GM23338 (cell line): Measurements from ENCODE around the gene RBKS. TPM values are rescaled to one million over a fixed set of nuclear protein-coding genes. Genes with fewer than 3 reads are reported as not detected.

Experiments
- ATAC-seq: fragments of 200-7000 bp; cut with Tn5 transposase; 3 replicates; pipeline ENCODE4 v1.9.1; 2020
- DNase-seq: peaks from one replicate; pipeline ENCODE4 v3.0.0-alpha.2; 2015; ENCODE audit warnings: low spot score
- H2AFZ ChIP-seq: fragments of 200-600 bp; sonication (generic); 2 replicates; pipeline ENCODE4 v1.8.0; 2016; ENCODE audit warnings: antibody characterized with exemption, mild to moderate bottlenecking, moderate library complexity
- H3F3A ChIP-seq: fragments of 200-600 bp; sonication (generic); replicated peaks from 2 replicates; pipeline ENCODE4 v1.8.0; 2017; ENCODE audit warnings: antibody characterized with exemption, mixed run types, low read depth
- H3K27ac ChIP-seq: fragments of 200-600 bp; sonication (generic); 2 replicates; pipeline ENCODE4 v1.6.1; 2016; ENCODE audit warnings: low read depth
- H3K27me3 ChIP-seq: fragments of 200-600 bp; sonication (generic); 2 replicates; pipeline ENCODE4 v1.8.0; 2016; ENCODE audit warnings: mild to moderate bottlenecking, mixed run types, moderate library complexity; ENCODE audit not compliant: insufficient read depth
- H3K36me3 ChIP-seq: fragments of 200-600 bp; sonication (generic); 2 replicates; pipeline ENCODE4 v1.8.0; 2016; ENCODE audit warnings: mild to moderate bottlenecking; ENCODE audit not compliant: insufficient read depth
- H3K4me1 ChIP-seq: fragments of 200-600 bp; sonication (generic); 2 replicates; pipeline ENCODE4 v1.8.0; 2016; ENCODE audit warnings: mild to moderate bottlenecking, moderate library complexity; ENCODE audit not compliant: insufficient read depth
- H3K4me2 ChIP-seq: fragments of 200-600 bp; sonication (generic); 2 replicates; pipeline ENCODE4 v1.7.1; 2017; ENCODE audit warnings: mixed run types
- H3K4me3 ChIP-seq: fragments of 200-600 bp; sonication (generic); 2 replicates; pipeline ENCODE4 v1.6.1; 2016; ENCODE audit warnings: mixed run types
- H3K79me2 ChIP-seq: fragments of 200-600 bp; sonication (generic); replicated peaks from 2 replicates; pipeline ENCODE4 v1.8.0; 2017; ENCODE audit warnings: mild to moderate bottlenecking; ENCODE audit not compliant: insufficient read depth
- H3K9me2 ChIP-seq: fragments of 200-600 bp; sonication (generic); 2 replicates; pipeline ENCODE4 v1.8.0; 2017; ENCODE audit not compliant: insufficient read depth
- H4K20me1 ChIP-seq: fragments of 200-600 bp; sonication (generic); replicated peaks from 2 replicates; pipeline ENCODE4 v1.8.0; 2017; ENCODE audit warnings: mild to moderate bottlenecking; ENCODE audit not compliant: insufficient read depth
- H3K27ac Mint-ChIP-seq: 2 replicates; pipeline ENCODE4 v1.8.0; 2020; ENCODE audit warnings: inconsistent platforms, mild to moderate bottlenecking, moderate library complexity, mixed read lengths
- H3K27me3 Mint-ChIP-seq: 3 replicates; pipeline ENCODE4 v1.8.0; 2022; ENCODE audit warnings: low read depth, mild to moderate bottlenecking, moderate library complexity, mixed read lengths, inconsistent platforms; ENCODE audit not compliant: insufficient read depth, poor library complexity
- H3K36me3 Mint-ChIP-seq: 3 replicates; pipeline ENCODE4 v1.8.0; 2021; ENCODE audit warnings: low read depth, mild to moderate bottlenecking, inconsistent platforms, moderate library complexity, mixed read lengths
- H3K4me1 Mint-ChIP-seq: 3 replicates; pipeline ENCODE4 v1.8.0; 2020; ENCODE audit warnings: mild to moderate bottlenecking, inconsistent platforms, mixed read lengths
- H3K4me3 Mint-ChIP-seq: 3 replicates; pipeline ENCODE4 v1.8.0; 2021; ENCODE audit warnings: moderate library complexity, mild to moderate bottlenecking, inconsistent platforms, mixed read lengths
- H3K9me3 Mint-ChIP-seq: 3 replicates; pipeline ENCODE4 v1.8.0; 2020; ENCODE audit warnings: moderate library complexity, mild to moderate bottlenecking, inconsistent platforms, mixed read lengths
- EZH2phosphoT487 ChIP-seq: fragments of 200-600 bp; sonication (generic); IDR thresholded peaks from one replicate; pipeline ENCODE4 v1.8.1; 2018; ENCODE audit warnings: antibody characterized with exemption; ENCODE audit not compliant: unreplicated experiment
- JUNB ChIP-seq: IDR thresholded peaks from one replicate; pipeline ENCODE4 v1.6.1; 2016; ENCODE audit warnings: antibody characterized with exemption; ENCODE audit not compliant: unreplicated experiment
- NANOG ChIP-seq: IDR thresholded peaks from 2 replicates; pipeline ENCODE4 v1.6.1; 2016; ENCODE audit warnings: antibody characterized with exemption, borderline replicate concordance
- POLR2AphosphoS5 ChIP-seq: IDR thresholded peaks from 2 replicates; pipeline ENCODE4 v1.6.1; 2016; ENCODE audit warnings: antibody characterized with exemption, low read depth
- ZNF114 ChIP-seq: fragments of 250-450 bp; sonication (Bioruptor Pico); IDR thresholded peaks from 2 replicates; pipeline ENCODE4 v1.5.0; 2020; ENCODE audit warnings: mild to moderate bottlenecking, moderate library complexity
- polyA plus RNA-seq: library from polyadenylated mRNA; unstranded; fragments of >200 nt; fragmentation: Nextera tagmentation; extraction: Ambion mirVana; gene quantifications from 2 replicates; pipeline ENCODE4 v1.2.1, GENCODE V29; 2016
- total RNA-seq: library from RNA; depleted of rRNA; stranded (reverse); fragments of >200 nt; shearing (Covaris generic); gene quantifications from 2 replicates; pipeline ENCODE4 v1.2.3, GENCODE V29; 2014
- TF ChIP-seq, protein P1 (sequence below): IDR thresholded peaks from 2 replicates; pipeline ENCODE4 v1.6.1; 2016; ENCODE audit warnings: antibody characterized with exemption
- TF ChIP-seq, protein P2 (sequence below), 2 experiments: fragments of 200-600 bp in 1 of 2; sonication (generic) in 1 of 2; conservative IDR thresholded peaks; 2 replicates each; pipeline versions ENCODE4 v1.5.1 to v1.6.1; 2016 to 2017; ENCODE audit warnings: antibody characterized with exemption in 2 of 2, low read depth in 2 of 2, mild to moderate bottlenecking in 2 of 2, moderate library complexity in 1 of 2
- TF ChIP-seq, protein P3 (sequence below): fragments of 250-450 bp; sonication (Bioruptor Pico); IDR thresholded peaks from 2 replicates; pipeline ENCODE4 v1.5.0; 2020; ENCODE audit warnings: mild to moderate bottlenecking, moderate library complexity

RBKS gene
- total and polyA plus RNA-seq, 2 experiments from 2014 or later = 1.3 to 1.5 TPM

DNA sequence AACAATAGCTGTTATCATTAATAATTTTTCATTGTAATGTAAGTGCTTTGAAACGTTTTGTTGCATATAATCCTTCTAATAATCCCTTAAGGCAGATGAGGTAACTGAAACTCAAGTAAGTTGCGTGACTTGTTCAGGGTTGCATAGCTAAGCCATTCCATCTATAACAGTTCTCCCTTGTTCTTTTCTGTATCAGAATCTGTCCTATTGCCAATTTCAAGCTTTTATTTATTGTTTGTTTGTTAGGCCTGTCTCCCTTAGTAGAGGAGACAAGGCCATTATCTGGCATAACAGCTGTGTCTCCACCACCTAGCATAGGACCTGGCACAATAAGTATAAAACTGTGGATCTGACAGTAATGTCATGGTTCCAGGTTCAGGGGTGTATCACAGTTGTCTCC is 19.7 kb upstream of the RBKS start:
- DNase-seq = no peak
- H3K27me3 ChIP-seq = no peaks in the 10 kb centered on the region
- no peak overlapping the region for H2AFZ ChIP-seq
- no peaks in the 10 kb centered on the region for H3K27me3 Mint-ChIP-seq
- H3K4me2 ChIP-seq = no peak overlapping the region
- no peaks in the 10 kb centered on the region for H4K20me1 ChIP-seq
- no peak for ATAC-seq
- no peaks in the 10 kb centered on the region for H3K9me2 ChIP-seq
- H3K4me1 Mint-ChIP-seq = peaks cover 12% of the 10 kb centered on the region; the same call in 2 of the 3 replicates
- no peak overlapping the region for H3K27ac ChIP-seq
- no peak overlapping the region for H3K27ac Mint-ChIP-seq
- H3K4me3 ChIP-seq = no peak overlapping the region
- no peaks in the 10 kb centered on the region for H3F3A ChIP-seq
- H3K9me3 Mint-ChIP-seq = no peaks in the 10 kb centered on the region
- H3K79me2 ChIP-seq = no peaks in the 10 kb centered on the region
- TF ChIP-seq EZH2phosphoT487 (no peak), NANOG (no peak), POLR2AphosphoS5 (no peak)
- TF ChIP-seq, protein P1, sequence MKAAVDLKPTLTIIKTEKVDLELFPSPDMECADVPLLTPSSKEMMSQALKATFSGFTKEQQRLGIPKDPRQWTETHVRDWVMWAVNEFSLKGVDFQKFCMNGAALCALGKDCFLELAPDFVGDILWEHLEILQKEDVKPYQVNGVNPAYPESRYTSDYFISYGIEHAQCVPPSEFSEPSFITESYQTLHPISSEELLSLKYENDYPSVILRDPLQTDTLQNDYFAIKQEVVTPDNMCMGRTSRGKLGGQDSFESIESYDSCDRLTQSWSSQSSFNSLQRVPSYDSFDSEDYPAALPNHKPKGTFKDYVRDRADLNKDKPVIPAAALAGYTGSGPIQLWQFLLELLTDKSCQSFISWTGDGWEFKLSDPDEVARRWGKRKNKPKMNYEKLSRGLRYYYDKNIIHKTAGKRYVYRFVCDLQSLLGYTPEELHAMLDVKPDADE = no peak
- no peaks in the 10 kb centered on the region for H3K36me3 Mint-ChIP-seq
- H3K4me1 ChIP-seq = peaks cover 7% of the 10 kb centered on the region; the same call in 1 of the 2 replicates
- no peaks in the 10 kb centered on the region for H3K36me3 ChIP-seq
- no peak overlapping the region for H3K4me3 Mint-ChIP-seq

DNA sequence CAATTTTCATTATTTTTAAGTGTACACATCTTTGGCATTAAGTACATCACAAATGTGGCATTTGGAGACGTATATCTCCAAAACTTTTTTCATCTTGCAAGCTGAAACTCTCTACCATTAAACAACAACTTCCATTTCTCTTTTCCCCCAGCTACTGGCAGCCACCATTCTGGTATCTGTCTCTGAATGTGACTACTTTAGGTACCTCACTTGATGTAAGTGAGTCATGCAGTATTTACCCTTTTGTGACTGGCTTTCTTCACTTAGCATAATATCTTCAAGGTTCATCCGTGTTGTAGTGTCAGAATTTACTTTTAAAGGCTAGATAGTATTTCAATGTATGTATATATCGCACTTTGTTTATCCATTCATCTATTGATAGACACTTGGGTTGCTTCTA is 17.4 kb upstream of the RBKS start:
- Mint-ChIP-seq H3K4me3 (no peak overlapping the region), H3K27ac (no peak overlapping the region), H3K9me3 (no peaks in the 10 kb centered on the region), H3K36me3 (no peaks in the 10 kb centered on the region), H3K4me1 (peaks cover 12% of the 10 kb centered on the region; the same call in 2 of the 3 replicates), H3K27me3 (peaks cover 1% of the 10 kb centered on the region)
- H3K4me1 ChIP-seq = peaks cover 7% of the 10 kb centered on the region; the same call in 1 of the 2 replicates
- H3K79me2 ChIP-seq = no peaks in the 10 kb centered on the region
- no peak overlapping the region for H3K27ac ChIP-seq
- no peaks in the 10 kb centered on the region for H4K20me1 ChIP-seq
- TF ChIP-seq, protein P2, sequence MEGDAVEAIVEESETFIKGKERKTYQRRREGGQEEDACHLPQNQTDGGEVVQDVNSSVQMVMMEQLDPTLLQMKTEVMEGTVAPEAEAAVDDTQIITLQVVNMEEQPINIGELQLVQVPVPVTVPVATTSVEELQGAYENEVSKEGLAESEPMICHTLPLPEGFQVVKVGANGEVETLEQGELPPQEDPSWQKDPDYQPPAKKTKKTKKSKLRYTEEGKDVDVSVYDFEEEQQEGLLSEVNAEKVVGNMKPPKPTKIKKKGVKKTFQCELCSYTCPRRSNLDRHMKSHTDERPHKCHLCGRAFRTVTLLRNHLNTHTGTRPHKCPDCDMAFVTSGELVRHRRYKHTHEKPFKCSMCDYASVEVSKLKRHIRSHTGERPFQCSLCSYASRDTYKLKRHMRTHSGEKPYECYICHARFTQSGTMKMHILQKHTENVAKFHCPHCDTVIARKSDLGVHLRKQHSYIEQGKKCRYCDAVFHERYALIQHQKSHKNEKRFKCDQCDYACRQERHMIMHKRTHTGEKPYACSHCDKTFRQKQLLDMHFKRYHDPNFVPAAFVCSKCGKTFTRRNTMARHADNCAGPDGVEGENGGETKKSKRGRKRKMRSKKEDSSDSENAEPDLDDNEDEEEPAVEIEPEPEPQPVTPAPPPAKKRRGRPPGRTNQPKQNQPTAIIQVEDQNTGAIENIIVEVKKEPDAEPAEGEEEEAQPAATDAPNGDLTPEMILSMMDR (conservative IDR thresholded peaks at IDR 0.05; ENCODE audit: low read depth in 2 of 2) = no peak
- no peak for TF ChIP-seq ZNF114 (CRISPR knock-in tag)
- ATAC-seq (no peak), DNase-seq (no peak)
- H3K27me3 ChIP-seq = no peaks in the 10 kb centered on the region
- H3K9me2 ChIP-seq = no peaks in the 10 kb centered on the region
- no peak overlapping the region for H3K4me3 ChIP-seq
- H3F3A ChIP-seq = no peaks in the 10 kb centered on the region
- no peaks in the 10 kb centered on the region for H3K36me3 ChIP-seq
- H3K4me2 ChIP-seq = no peak overlapping the region
- H2AFZ ChIP-seq = no peak overlapping the region

DNA sequence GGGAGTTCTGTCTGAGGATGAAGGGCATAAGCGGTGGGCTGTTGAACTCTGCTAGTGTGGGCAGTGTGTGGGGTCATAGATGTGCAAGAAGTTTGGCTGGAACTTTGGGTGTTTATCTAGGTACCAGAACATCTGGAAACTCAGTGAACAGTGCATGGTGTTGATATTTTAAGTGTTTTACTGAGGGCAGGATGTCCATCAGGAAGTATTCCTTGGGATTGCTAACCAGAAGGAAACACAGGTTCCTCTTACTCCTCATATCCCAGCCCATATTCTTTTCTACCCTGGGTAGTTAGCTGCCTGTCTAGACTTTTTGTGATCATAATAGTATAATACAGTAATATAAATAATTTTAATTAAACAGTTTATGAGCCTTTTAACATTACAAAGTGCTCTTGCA is 15.9 kb upstream of the RBKS start:
- H3K36me3 ChIP-seq = no peaks in the 10 kb centered on the region
- H3K4me1 ChIP-seq = peaks cover 7% of the 10 kb centered on the region; the same call in 1 of the 2 replicates
- H3K9me2 ChIP-seq = no peaks in the 10 kb centered on the region
- H2AFZ ChIP-seq = no peak overlapping the region
- no peak overlapping the region for H3K4me2 ChIP-seq
- no peaks in the 10 kb centered on the region for H3K27me3 ChIP-seq
- no peaks in the 10 kb centered on the region for H3K36me3 Mint-ChIP-seq
- ATAC-seq (no peak), DNase-seq (no peak)
- no peak overlapping the region for H3K27ac ChIP-seq
- H3K9me3 Mint-ChIP-seq = no peaks in the 10 kb centered on the region
- no peak overlapping the region for H3K4me3 Mint-ChIP-seq
- H3K27me3 Mint-ChIP-seq = peaks cover 1% of the 10 kb centered on the region
- H3K4me1 Mint-ChIP-seq = peaks cover 12% of the 10 kb centered on the region; the same call in 2 of the 3 replicates
- no peaks in the 10 kb centered on the region for H3K79me2 ChIP-seq
- H3K27ac Mint-ChIP-seq = no peak overlapping the region
- H4K20me1 ChIP-seq = no peaks in the 10 kb centered on the region
- no peaks in the 10 kb centered on the region for H3F3A ChIP-seq
- no peak overlapping the region for H3K4me3 ChIP-seq
- TF ChIP-seq, protein P3, sequence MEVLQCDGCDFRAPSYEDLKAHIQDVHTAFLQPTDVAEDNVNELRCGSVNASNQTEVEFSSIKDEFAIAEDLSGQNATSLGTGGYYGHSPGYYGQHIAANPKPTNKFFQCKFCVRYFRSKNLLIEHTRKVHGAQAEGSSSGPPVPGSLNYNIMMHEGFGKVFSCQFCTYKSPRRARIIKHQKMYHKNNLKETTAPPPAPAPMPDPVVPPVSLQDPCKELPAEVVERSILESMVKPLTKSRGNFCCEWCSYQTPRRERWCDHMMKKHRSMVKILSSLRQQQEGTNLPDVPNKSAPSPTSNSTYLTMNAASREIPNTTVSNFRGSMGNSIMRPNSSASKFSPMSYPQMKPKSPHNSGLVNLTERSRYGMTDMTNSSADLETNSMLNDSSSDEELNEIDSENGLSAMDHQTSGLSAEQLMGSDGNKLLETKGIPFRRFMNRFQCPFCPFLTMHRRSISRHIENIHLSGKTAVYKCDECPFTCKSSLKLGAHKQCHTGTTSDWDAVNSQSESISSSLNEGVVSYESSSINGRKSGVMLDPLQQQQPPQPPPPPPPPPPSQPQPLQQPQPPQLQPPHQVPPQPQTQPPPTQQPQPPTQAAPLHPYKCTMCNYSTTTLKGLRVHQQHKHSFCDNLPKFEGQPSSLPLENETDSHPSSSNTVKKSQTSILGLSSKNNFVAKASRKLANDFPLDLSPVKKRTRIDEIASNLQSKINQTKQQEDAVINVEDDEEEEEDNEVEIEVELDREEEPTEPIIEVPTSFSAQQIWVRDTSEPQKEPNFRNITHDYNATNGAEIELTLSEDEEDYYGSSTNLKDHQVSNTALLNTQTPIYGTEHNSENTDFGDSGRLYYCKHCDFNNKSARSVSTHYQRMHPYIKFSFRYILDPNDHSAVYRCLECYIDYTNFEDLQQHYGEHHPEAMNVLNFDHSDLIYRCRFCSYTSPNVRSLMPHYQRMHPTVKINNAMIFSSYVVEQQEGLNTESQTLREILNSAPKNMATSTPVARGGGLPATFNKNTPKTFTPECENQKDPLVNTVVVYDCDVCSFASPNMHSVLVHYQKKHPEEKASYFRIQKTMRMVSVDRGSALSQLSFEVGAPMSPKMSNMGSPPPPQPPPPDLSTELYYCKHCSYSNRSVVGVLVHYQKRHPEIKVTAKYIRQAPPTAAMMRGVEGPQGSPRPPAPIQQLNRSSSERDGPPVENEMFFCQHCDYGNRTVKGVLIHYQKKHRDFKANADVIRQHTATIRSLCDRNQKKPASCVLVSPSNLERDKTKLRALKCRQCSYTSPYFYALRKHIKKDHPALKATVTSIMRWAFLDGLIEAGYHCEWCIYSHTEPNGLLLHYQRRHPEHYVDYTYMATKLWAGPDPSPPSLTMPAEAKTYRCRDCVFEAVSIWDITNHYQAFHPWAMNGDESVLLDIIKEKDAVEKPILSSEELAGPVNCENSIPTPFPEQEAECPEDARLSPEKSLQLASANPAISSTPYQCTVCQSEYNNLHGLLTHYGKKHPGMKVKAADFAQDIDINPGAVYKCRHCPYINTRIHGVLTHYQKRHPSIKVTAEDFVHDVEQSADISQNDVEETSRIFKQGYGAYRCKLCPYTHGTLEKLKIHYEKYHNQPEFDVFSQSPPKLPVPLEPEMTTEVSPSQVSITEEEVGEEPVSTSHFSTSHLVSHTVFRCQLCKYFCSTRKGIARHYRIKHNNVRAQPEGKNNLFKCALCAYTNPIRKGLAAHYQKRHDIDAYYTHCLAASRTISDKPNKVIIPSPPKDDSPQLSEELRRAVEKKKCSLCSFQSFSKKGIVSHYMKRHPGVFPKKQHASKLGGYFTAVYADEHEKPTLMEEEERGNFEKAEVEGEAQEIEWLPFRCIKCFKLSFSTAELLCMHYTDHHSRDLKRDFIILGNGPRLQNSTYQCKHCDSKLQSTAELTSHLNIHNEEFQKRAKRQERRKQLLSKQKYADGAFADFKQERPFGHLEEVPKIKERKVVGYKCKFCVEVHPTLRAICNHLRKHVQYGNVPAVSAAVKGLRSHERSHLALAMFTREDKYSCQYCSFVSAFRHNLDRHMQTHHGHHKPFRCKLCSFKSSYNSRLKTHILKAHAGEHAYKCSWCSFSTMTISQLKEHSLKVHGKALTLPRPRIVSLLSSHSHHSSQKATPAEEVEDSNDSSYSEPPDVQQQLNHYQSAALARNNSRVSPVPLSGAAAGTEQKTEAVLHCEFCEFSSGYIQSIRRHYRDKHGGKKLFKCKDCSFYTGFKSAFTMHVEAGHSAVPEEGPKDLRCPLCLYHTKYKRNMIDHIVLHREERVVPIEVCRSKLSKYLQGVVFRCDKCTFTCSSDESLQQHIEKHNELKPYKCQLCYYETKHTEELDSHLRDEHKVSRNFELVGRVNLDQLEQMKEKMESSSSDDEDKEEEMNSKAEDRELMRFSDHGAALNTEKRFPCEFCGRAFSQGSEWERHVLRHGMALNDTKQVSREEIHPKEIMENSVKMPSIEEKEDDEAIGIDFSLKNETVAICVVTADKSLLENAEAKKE (CRISPR knock-in tag) = no peak
- TF ChIP-seq EZH2phosphoT487 (no peak), JUNB (no peak), POLR2AphosphoS5 (no peak)
